ENCODE results near the gene CISD3. TPM values are rescaled to one million over a fixed set of nuclear protein-coding genes. Genes with fewer than 3 reads are reported as not detected.
"Not testable (repeated sequence)": the region's sequence is repeated elsewhere in the genome, so short reads cannot be mapped to it uniquely, and the experiment has no call there.

The CISD3 gene
- total RNA-seq, 1 donor from 2014 or later = 44.6 TPM

GRCh38 chr17:38725066-38725465 lies 5.1 kb upstream of the CISD3 start:
- no peak for DNase-seq (ENCODE audit: low spot score)

- DNase-seq (ENCODE audit: low spot score) = not testable (repeated sequence)
Measured at GRCh38 chr17:38726145-38726544, 4.0 kb upstream of the CISD3 start.

- DNase-seq (ENCODE audit: low spot score) = no peak
Measured at GRCh38 chr17:38727736-38728135, 2.4 kb upstream of the CISD3 start.

GRCh38 chr17:38728290-38728831 lies 1.8 kb upstream of the CISD3 start:
- no peak for DNase-seq (ENCODE audit: low spot score)

GRCh38 chr17:38729368-38729885 lies 714 bp upstream of the CISD3 start:
- DNase-seq (ENCODE audit: low spot score) = no peak

GRCh38 chr17:38730526-38731379 lies 612 bp downstream of the CISD3 start:
- no peak for DNase-seq (ENCODE audit: low spot score)

- no peak for DNase-seq (ENCODE audit: low spot score)
Measured at GRCh38 chr17:38731526-38732294, 1.6 kb downstream of the CISD3 start.

- no peak for DNase-seq (ENCODE audit: low spot score)
Measured at GRCh38 chr17:38732376-38733281, 2.5 kb downstream of the CISD3 start.

- no peak for DNase-seq (ENCODE audit: low spot score)
Measured at GRCh38 chr17:38733282-38733981, 3.3 kb downstream of the CISD3 start.

GRCh38 chr17:38733982-38734973 lies 4.1 kb downstream of the CISD3 start:
- no peak for DNase-seq (ENCODE audit: low spot score)

GRCh38 chr17:38735161-38735997 lies 5.2 kb downstream of the CISD3 start:
- DNase-seq (ENCODE audit: low spot score) = no peak

- no peak for DNase-seq (ENCODE audit: low spot score)
Measured at GRCh38 chr17:38738007-38738662, 8.0 kb downstream of the CISD3 start.

GRCh38 chr17:38738686-38739085 lies 8.5 kb downstream of the CISD3 start:
- DNase-seq (ENCODE audit: low spot score) = no peak

GRCh38 chr17:38739305-38739704 lies 9.2 kb downstream of the CISD3 start:
- DNase-seq (ENCODE audit: low spot score) = no peak

GRCh38 chr17:38740044-38740443 lies 9.9 kb downstream of the CISD3 start:
- no peak for DNase-seq (ENCODE audit: low spot score)

GRCh38 chr17:38740806-38741205 lies 10.7 kb downstream of the CISD3 start:
- no peak for DNase-seq (ENCODE audit: low spot score)

GRCh38 chr17:38741461-38741860 lies 11.3 kb downstream of the CISD3 start:
- DNase-seq (ENCODE audit: low spot score) = no peak

All from mesenteric fat pad (tissue), 1 donor.